GM12892 (cell line): Measurements from ENCODE around the gene SH3D21.

Experiments used
- DNase-seq: peaks from one replicate; pipeline ENCODE4 v3.0.0; 2011; ENCODE audit not compliant: insufficient read length
- FAIRE-seq: peaks from 2 replicates; lab custom pipeline; 2011; peaks lifted over from hg19 to GRCh38; lab: Jason Lieb, UNC
- POLR2A ChIP-seq: IDR thresholded peaks from 2 replicates; pipeline ENCODE4 v1.6.1; 2011; ENCODE audit warnings: low read depth, low read length, control low read depth
- POLR2AphosphoS5 ChIP-seq: IDR thresholded peaks from 2 replicates; pipeline ENCODE4 v1.6.1; 2011; ENCODE audit warnings: low read depth, low read length, control low read depth
- TAF1 ChIP-seq: IDR thresholded peaks from 2 replicates; pipeline ENCODE4 v1.6.1; 2011; ENCODE audit warnings: low read depth, mild to moderate bottlenecking, control low read depth, low read length, borderline replicate concordance

SH3D21 gene

DNA sequence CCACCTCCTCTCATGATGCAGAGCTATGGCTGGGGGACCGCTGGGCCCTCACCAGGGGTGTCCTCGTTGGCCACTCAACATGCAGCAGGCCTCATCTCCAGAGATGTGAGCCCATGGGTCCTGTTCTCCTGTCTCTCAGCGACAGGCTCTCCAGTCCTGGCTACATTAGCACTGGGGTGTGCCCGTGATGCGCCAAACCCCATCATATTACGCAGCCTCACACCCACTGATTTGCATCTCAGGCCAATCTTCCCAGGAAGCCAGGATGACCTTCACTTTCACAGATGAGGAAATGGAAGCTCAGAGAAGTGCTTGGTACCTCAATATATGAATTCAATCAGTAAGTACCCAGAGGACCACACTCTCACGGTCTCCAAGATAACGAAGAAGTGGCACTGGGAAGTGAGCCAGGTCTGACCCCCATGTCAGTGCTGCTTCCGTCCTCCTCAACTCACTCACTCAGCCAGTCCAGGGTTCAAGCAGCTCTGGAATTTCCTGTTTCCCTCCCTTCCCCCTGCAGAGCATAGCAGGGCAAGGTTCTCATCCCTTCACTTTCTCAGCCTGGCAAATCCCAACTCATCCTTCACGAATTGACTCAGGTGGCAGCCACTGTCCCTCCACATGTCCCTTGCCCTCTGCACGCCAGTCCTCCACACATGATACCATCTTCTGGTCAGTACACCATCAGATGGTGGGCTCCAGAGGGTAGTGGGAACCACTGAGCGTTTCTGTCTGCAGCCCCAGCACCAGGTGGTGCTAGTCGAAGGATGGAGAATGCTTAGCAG, 46.1 kb downstream of the SH3D21 start:
- TF ChIP-seq POLR2A (no peak), POLR2AphosphoS5 (no peak), TAF1 (no peak)
- FAIRE-seq (no peak), DNase-seq (no peak)

DNA sequence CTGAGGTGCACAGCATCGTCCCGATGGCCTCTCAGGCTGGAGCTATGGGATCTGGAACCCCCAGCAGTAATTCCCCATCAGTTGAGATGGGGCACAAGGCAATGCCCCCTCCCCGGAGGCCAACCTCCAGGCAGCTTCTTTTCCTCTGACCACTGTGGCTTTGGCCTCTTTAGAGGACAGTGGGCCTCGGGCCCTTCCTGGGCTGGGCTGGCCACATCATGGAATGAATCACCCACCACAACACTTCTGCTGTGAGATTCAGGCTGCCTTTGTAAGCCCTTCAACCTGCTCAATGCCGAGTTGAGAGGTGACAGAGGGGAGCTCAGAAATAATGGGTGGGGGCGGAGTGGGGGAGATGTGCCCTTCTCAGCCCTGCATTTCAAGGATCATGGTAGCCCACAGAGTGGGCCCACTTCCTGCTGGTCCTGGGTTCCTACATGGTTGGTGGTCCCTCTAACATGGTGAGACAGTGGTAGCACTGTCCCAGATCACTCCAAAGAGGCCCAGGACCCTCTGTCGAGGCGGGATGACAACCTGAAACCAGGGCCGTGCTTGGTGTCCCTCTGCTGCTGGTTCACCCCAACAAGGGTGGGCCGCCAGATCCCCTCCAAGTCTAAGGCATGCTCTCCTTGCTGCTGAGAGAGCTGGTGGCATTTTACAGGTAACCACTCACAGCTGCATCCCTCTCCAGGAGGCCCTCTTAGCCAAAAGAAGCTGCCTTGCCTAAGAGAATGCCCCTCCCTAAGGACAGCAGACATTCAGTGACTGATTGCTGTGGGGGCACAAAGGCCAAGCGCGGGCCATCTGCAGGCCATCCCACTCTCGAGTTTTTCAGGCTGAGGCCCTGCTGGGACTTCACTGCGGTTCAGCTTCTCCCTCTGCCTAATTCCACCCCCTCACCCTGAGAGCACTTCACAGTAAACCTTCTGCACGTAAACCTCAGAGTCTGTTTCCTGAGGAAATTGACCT, 47.0 kb downstream of the SH3D21 start:
- DNase-seq, result no peak
- no peak for TF ChIP-seq POLR2AphosphoS5
- no peak for TF ChIP-seq TAF1
- no peak for TF ChIP-seq POLR2A
- FAIRE-seq, result no peak

GRCh38 chr1:36354486-36354885, 48.3 kb downstream of the SH3D21 start:
- FAIRE-seq, result no peak

GRCh38 chr1:36355811-36356210, 49.6 kb downstream of the SH3D21 start:
- no peak for TF ChIP-seq POLR2AphosphoS5
- TF ChIP-seq TAF1, result no peak
- DNase-seq, result no peak
- FAIRE-seq, result no peak

More at GRCh38 chr1:36354486-36354885, 48.3 kb downstream of the SH3D21 start:
- no peak for DNase-seq
- TF ChIP-seq POLR2AphosphoS5 (no peak), TAF1 (no peak), POLR2A (no peak)

DNA sequence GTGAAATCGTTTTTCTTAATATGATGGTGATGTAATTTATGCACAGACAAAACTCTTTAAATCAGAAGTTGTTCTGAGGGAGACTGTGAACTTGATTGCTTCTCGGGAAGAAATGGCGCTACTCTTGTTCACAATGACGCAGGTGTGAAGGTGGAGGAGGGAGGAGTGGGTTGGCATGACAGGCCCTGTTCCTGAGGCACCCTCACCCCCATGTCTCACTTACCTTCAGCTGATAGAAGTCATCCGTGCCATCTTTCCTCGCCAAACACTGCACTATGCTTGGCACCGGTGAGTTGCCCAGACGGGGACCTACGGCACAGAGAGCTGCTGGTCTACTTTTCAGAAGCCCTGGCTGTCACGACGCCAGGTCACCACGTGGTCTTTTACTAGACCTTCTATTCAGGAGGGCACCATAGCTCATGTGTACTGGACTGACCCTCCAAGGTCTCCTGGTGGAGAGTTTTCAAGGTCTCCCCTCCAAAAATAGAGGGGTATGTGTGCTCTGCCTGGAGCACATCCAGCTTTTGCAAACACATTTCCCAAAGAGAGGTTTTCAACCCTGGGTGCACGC, 52.4 kb downstream of the SH3D21 start:
- DNase-seq (no peak), FAIRE-seq (no peak)
- no peak for TF ChIP-seq POLR2A
- TF ChIP-seq POLR2AphosphoS5, result no peak
- no peak for TF ChIP-seq TAF1

DNA sequence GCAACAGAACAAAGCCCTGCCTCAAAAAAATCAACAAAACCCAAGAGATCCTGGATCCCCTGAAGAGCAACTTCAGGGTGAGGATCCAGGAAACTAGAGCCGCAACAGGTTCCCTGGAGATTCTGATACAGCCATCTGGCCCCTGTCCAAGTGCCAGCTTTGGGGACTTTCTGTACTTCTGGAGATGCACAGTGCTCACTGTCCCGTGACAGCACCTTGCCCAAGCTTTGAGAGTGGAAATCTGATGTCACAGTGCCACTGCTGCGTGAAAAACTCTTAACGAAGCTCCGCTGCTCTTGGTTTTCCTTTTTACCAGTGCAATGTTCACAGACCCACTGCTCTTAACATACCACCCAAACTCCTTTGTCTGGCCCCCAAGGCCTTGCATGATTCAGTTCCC, 53.2 kb downstream of the SH3D21 start:
- FAIRE-seq (no peak), DNase-seq (no peak)

DNA sequence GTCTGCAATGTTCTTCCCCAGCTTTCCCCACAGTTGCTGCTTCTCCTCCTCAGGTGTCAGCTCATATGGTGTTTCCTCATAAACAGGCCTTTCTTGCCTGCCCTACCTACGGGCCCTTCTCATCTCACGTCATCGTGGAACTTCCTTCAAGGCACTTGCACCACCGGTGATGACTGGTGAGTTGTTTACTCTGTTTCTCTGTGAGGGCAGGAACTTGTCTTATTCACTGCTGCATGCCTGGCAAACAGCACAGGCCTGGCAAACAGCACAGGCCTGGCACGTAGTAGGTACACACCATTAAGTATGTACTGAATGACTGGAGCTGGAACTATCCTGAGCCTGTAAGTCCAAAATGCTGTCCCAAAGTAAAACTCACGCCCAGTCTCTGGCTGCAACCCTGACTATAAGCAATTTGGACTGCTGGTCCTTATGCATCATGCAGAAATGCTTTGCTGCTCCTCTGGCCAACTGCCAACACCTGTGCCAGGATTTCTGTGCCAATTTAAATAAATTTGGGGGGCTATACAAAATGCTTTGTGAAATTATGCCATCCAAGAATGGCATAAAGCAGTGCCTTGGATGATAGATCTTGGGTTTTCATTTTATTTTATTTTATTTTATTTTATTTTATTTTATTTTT, 53.9 kb downstream of the SH3D21 start:
- DNase-seq (no peak), FAIRE-seq (no peak)

More for the DNA sequence above, 53.2 kb downstream of the SH3D21 start:
- no peak for TF ChIP-seq POLR2A
- TF ChIP-seq TAF1, result no peak
- TF ChIP-seq POLR2AphosphoS5, result no peak

DNA sequence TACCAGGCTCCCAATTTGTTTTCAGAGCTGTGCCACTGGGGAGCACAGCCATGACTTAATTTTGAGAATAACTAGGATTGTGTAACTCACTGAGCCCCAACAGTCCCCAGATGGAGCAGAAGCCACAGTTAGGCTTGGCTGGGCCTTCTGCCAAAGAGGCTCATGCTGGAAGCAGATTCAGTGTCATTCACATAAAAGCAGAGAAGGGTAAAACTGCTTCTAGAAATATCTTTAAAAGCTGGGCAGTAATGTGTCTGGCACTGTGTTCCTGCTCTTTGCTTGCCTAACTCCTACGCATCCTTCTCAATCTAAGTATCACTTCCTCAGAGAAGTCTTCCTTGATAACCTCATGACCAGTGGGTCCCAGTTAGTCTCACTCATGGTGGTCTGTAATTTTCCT, 59.2 kb downstream of the SH3D21 start:
- FAIRE-seq (no peak), DNase-seq (no peak)
- TF ChIP-seq POLR2AphosphoS5, result no peak
- TF ChIP-seq TAF1, result no peak
- no peak for TF ChIP-seq POLR2A

More for the DNA sequence above, 53.9 kb downstream of the SH3D21 start:
- no peak for TF ChIP-seq POLR2A
- TF ChIP-seq POLR2AphosphoS5, result no peak
- no peak for TF ChIP-seq TAF1

- TF ChIP-seq POLR2AphosphoS5 (no peak), POLR2A (no peak)
- FAIRE-seq, result no peak
- no peak for DNase-seq
These were observed 60.0 kb downstream of the SH3D21 start for GRCh38 chr1:36366091-36366661.

GRCh38 chr1:36367066-36367465, 60.9 kb downstream of the SH3D21 start:
- TF ChIP-seq TAF1 (no peak), POLR2AphosphoS5 (no peak), POLR2A (no peak)
- FAIRE-seq (no peak), DNase-seq (no peak)

DNA sequence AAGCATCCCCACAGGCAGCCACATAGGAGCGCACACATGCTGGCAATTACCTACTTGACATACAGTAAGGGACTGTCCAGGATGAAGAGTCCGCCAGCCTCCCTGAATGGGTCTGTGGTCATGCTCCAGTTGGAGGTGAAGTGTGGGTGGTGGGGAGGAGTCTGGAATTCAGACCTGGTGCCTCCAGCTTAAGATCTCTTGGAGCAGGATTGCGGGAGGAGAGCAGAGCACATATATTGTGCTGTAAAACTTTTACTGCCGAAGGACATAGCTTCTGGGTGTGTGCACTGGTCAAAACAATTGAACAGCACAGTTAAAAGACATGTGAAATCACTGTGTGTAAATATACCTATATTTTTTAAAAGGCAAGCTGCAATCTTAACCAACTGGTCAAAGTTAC, 61.6 kb downstream of the SH3D21 start:
- FAIRE-seq (no peak), DNase-seq (no peak)
- no peak for TF ChIP-seq POLR2AphosphoS5
- TF ChIP-seq TAF1, result no peak
- no peak for TF ChIP-seq POLR2A
